Measurements from ENCODE around the gene NOS1AP. TPM values are rescaled to one million over a fixed set of nuclear protein-coding genes. Genes with fewer than 3 reads are reported as not detected.
A peak's percentile ranks its signal among the peaks of the same experiment; 100 is the strongest.
"Not testable (repeated sequence)": the region's sequence is repeated elsewhere in the genome, so short reads cannot be mapped to it uniquely, and the experiment has no call there.

Gene NOS1AP
- total RNA-seq, 1 experiment from 2014 or later = 2.4 TPM

GRCh38 chr1:162040657-162041056, 28.8 kb upstream of the NOS1AP start:
- Mint-ChIP-seq H3K4me1 (ENCODE audit: insufficient read depth, unreplicated experiment) (peaks cover 6% of the 10 kb centered on the region), H3K27me3 (ENCODE audit: insufficient read depth, unreplicated experiment) (no peaks in the 10 kb centered on the region), H3K9me3 (ENCODE audit: unreplicated experiment) (no peaks in the 10 kb centered on the region), H3K4me3 (ENCODE audit: unreplicated experiment) (no peak overlapping the region), H3K36me3 (ENCODE audit: insufficient read depth, unreplicated experiment) (no peaks in the 10 kb centered on the region), H3K27ac (ENCODE audit: low read depth, unreplicated experiment) (no peak overlapping the region)
- CTCF ChIA-PET = interaction anchor here (0.6 to 3.2 kb wide), 11 partner anchors 8 to 364 kb away, joined by 3 to 51 read pairs (median 4); partner anchors contain the start of gene OLFML2B
- DNase-seq (ENCODE audit: unreplicated experiment) = peak; percentile 67
- intact Hi-C loops (cut with micrococcal nuclease) = no loop called here
- no TSS peak for BruUV-seq (replicated peaks)
- POLR2A ChIA-PET = no interaction called here
- TF ChIP-seq, protein P1, sequence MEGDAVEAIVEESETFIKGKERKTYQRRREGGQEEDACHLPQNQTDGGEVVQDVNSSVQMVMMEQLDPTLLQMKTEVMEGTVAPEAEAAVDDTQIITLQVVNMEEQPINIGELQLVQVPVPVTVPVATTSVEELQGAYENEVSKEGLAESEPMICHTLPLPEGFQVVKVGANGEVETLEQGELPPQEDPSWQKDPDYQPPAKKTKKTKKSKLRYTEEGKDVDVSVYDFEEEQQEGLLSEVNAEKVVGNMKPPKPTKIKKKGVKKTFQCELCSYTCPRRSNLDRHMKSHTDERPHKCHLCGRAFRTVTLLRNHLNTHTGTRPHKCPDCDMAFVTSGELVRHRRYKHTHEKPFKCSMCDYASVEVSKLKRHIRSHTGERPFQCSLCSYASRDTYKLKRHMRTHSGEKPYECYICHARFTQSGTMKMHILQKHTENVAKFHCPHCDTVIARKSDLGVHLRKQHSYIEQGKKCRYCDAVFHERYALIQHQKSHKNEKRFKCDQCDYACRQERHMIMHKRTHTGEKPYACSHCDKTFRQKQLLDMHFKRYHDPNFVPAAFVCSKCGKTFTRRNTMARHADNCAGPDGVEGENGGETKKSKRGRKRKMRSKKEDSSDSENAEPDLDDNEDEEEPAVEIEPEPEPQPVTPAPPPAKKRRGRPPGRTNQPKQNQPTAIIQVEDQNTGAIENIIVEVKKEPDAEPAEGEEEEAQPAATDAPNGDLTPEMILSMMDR (IDR thresholded peaks at IDR 0.05; ENCODE audit: unreplicated experiment) = peak; percentile 23

DNA sequence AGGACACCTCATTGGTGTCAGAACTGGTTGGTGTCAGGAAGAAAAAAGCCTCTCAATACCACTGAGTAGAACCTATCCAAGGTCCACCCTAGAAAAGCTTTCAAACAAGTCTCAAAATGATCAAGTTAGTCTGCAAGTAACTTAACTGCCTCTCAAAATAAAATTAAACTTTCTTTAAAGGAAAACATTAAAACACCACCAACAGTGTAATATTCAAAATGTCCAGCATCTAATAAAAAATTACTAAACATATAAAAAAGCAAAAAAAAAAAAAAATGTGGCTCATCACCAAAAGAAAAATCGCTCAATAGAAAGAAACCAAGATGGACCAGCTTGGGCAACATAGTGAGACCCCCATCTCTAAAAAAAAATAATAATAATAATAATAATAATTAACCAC, 27.1 kb upstream of the NOS1AP start:
- no peaks in the 10 kb centered on the region for H3K36me3 Mint-ChIP-seq (ENCODE audit: insufficient read depth, unreplicated experiment)
- H3K9me3 Mint-ChIP-seq (ENCODE audit: unreplicated experiment) = no peaks in the 10 kb centered on the region
- no peaks in the 10 kb centered on the region for H3K27me3 Mint-ChIP-seq (ENCODE audit: insufficient read depth, unreplicated experiment)
- no peak overlapping the region for H3K27ac Mint-ChIP-seq (ENCODE audit: low read depth, unreplicated experiment)
- ChIA-PET CTCF (interaction anchor here (0.6 to 3.2 kb wide), 9 partner anchors 8 to 1237 kb away, joined by 3 to 51 read pairs (median 3); partner anchors contain the start of gene OLFML2B), POLR2A (interaction anchor here (1.6 kb wide), 1 partner anchor 250 kb away, joined by 6 read pairs; no protein-coding TSS in a partner anchor)
- intact Hi-C loops (cut with micrococcal nuclease) = no loop called here
- no peak overlapping the region for H3K4me3 Mint-ChIP-seq (ENCODE audit: unreplicated experiment)
- DNase-seq (ENCODE audit: unreplicated experiment) = no peak
- TF ChIP-seq, protein P1 (IDR thresholded peaks at IDR 0.05; ENCODE audit: unreplicated experiment) = no peak
- no TSS peak for BruUV-seq (replicated peaks)
- H3K4me1 Mint-ChIP-seq (ENCODE audit: insufficient read depth, unreplicated experiment) = peaks cover 6% of the 10 kb centered on the region

DNA sequence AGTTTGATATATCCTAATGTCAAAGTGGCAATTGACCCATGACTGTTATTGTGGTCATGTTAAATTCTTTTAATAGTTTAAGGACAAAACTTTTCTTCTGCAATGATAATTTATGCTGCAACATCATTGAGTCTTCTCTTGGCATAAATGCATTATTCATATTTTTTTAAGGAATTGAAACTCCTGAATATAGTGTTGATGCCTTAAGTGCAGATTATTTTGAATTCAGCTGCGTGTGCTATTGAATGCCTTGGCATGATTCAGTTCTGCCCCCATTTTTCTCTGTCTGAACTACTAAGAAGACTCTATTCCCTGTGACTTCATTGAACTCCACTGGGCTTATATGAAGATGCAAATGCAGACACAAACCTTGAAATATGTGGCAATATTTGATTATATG, 22.6 kb upstream of the NOS1AP start:
- intact Hi-C loops (cut with micrococcal nuclease) = no loop called here
- no TSS peak for BruUV-seq (replicated peaks)
- Mint-ChIP-seq H3K4me1 (ENCODE audit: insufficient read depth, unreplicated experiment) (no peaks in the 10 kb centered on the region), H3K9me3 (ENCODE audit: unreplicated experiment) (no peaks in the 10 kb centered on the region), H3K27me3 (ENCODE audit: insufficient read depth, unreplicated experiment) (no peaks in the 10 kb centered on the region), H3K36me3 (ENCODE audit: insufficient read depth, unreplicated experiment) (no peaks in the 10 kb centered on the region), H3K4me3 (ENCODE audit: unreplicated experiment) (no peak overlapping the region), H3K27ac (ENCODE audit: low read depth, unreplicated experiment) (no peak overlapping the region)
- TF ChIP-seq, protein P1 (IDR thresholded peaks at IDR 0.05; ENCODE audit: unreplicated experiment) = no peak
- POLR2A ChIA-PET = interaction anchor here (1.6 kb wide), 1 partner anchor 10 kb away, joined by 3 read pairs; no protein-coding TSS in a partner anchor
- no peak for DNase-seq (ENCODE audit: unreplicated experiment)
- CTCF ChIA-PET = interaction anchor here (0.6 to 13.3 kb wide), 6 partner anchors 9 to 442 kb away, joined by 3 to 128 read pairs (median 4); no protein-coding TSS in a partner anchor

DNA sequence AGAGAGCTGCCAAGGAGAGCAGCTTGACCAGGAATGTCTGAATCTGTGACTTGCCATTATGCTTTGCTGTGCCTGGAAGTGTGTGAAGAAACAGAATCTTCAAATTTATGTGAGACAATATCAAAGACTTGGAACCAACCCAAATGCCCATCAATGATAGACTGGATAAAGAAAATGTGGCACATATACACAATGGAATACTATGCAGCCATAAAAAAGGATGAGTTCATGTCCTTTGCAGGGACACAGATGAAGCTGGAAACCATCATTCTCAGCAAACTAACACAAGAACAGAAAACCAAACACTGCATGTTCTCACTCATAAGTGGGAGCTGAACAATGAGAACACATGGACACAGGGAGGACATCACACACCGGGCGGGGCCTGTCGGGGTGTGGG, 15.5 kb upstream of the NOS1AP start:
- H3K4me1 Mint-ChIP-seq (ENCODE audit: insufficient read depth, unreplicated experiment); BruUV-seq (replicated peaks); H3K27ac Mint-ChIP-seq (ENCODE audit: low read depth, unreplicated experiment); POLR2A ChIA-PET; H3K9me3 Mint-ChIP-seq (ENCODE audit: unreplicated experiment); intact Hi-C loops (cut with micrococcal nuclease); DNase-seq (ENCODE audit: unreplicated experiment); H3K27me3 Mint-ChIP-seq (ENCODE audit: insufficient read depth, unreplicated experiment); H3K36me3 Mint-ChIP-seq (ENCODE audit: insufficient read depth, unreplicated experiment); H3K4me3 Mint-ChIP-seq (ENCODE audit: unreplicated experiment): not testable (repeated sequence)
- CTCF ChIA-PET = interaction anchor here (0.5 to 13.3 kb wide), 11 partner anchors 13 to 842 kb away, joined by 3 to 171 read pairs (median 7); partner anchors contain the start of gene OLFML2B
